Thymus (tissue), 11 donors: ENCODE measurements around the gene THRB. TPM values are rescaled to one million over a fixed set of nuclear protein-coding genes. Genes with fewer than 3 reads are reported as not detected.

Source experiments
- DNase-seq, 9 donors: peaks; one replicate each; pipeline ENCODE4 v3.0.0-alpha.2; 2013; ENCODE audit warnings: low spot score in 9 of 9, low read depth in 6 of 9, missing footprints in 1 of 9
- H3K27ac ChIP-seq, 2 donors: one replicate each; pipeline ENCODE4 v1.5.1; 2013; ENCODE audit warnings: control low read depth in 1 of 2, low read depth in 1 of 2, low read length in 1 of 2, mild to moderate bottlenecking in 1 of 2, moderate library complexity in 1 of 2
- H3K27me3 ChIP-seq, 2 donors: one replicate each; pipeline ENCODE4 v1.5.1; 2013; ENCODE audit warnings: low read length in 1 of 2; ENCODE audit not compliant: control insufficient read depth in 2 of 2, insufficient read depth in 1 of 2
- H3K36me3 ChIP-seq, 2 donors: one replicate each; pipeline ENCODE4 v1.5.1; 2013; ENCODE audit warnings: low read length in 1 of 2, mild to moderate bottlenecking in 1 of 2, moderate library complexity in 1 of 2; ENCODE audit not compliant: control insufficient read depth in 2 of 2, insufficient read depth in 2 of 2
- H3K4me1 ChIP-seq, 2 donors: one replicate each; pipeline ENCODE4 v1.5.1; 2013; ENCODE audit warnings: low read length in 2 of 2; ENCODE audit not compliant: control insufficient read depth in 2 of 2, insufficient read depth in 2 of 2
- H3K4me3 ChIP-seq, 2 donors: one replicate each; pipeline ENCODE4 v1.5.1; 2013; ENCODE audit warnings: low read length in 2 of 2, control low read depth in 1 of 2, mild to moderate bottlenecking in 1 of 2
- H3K9me3 ChIP-seq, 2 donors: one replicate each; pipeline ENCODE4 v1.5.1; 2013; ENCODE audit warnings: low read length in 1 of 2, mild to moderate bottlenecking in 1 of 2; ENCODE audit not compliant: control insufficient read depth in 2 of 2, insufficient read depth in 1 of 2
- WGBS: extraction: QIAGEN DNeasy Blood & Tissue Kit; methylation state at CpG from one replicate; pipeline ENCODE4 v1.1.7; 2013; 5-methylcytosine and 5-hydroxymethylcytosine counted together
- polyA plus RNA-seq: library from polyadenylated mRNA; stranded (reverse); fragments of 200-250 nt; gene quantifications from one replicate; pipeline ENCODE4 v1.2.3, GENCODE V29; 2013
- total RNA-seq: library from RNA; stranded (reverse); fragments of 120-200 nt; gene quantifications from one replicate; pipeline ENCODE4 v1.2.4, GENCODE V29; 2013
- donor health status: healthy.

THRB gene
- total and polyA plus RNA-seq, 2 donors, result 2.2 to 3.5 TPM

GRCh38 chr3:24525557-24525956 is 30.9 kb upstream of the THRB start:
- Histone ChIP-seq H3K27ac (no peak overlapping the region), H3K27me3 (peaks cover 23 to 30% of the 10 kb centered on the region in 2 donors), H3K4me1 (no peaks in the 10 kb centered on the region), H3K9me3 (no peaks in the 10 kb centered on the region), H3K36me3 (no peaks in the 10 kb centered on the region), H3K4me3 (no peak overlapping the region)
- 92% methylated on average over 1 of the region's 1 CpG for WGBS
- DNase-seq, result no peak

- no peaks in the 10 kb centered on the region for H3K36me3 ChIP-seq
- no peak for DNase-seq
- no peaks in the 10 kb centered on the region for H3K9me3 ChIP-seq
- H3K4me3 ChIP-seq, result no peak overlapping the region
- H3K27me3 ChIP-seq, result peaks cover 26 to 35% of the 10 kb centered on the region in 2 donors
- H3K27ac ChIP-seq, result no peak overlapping the region
- 93% methylated on average over 1 of the region's 1 CpG for WGBS
- no peaks in the 10 kb centered on the region for H3K4me1 ChIP-seq
Observed at GRCh38 chr3:24525022-24525421, 30.4 kb upstream of the THRB start.

DNA sequence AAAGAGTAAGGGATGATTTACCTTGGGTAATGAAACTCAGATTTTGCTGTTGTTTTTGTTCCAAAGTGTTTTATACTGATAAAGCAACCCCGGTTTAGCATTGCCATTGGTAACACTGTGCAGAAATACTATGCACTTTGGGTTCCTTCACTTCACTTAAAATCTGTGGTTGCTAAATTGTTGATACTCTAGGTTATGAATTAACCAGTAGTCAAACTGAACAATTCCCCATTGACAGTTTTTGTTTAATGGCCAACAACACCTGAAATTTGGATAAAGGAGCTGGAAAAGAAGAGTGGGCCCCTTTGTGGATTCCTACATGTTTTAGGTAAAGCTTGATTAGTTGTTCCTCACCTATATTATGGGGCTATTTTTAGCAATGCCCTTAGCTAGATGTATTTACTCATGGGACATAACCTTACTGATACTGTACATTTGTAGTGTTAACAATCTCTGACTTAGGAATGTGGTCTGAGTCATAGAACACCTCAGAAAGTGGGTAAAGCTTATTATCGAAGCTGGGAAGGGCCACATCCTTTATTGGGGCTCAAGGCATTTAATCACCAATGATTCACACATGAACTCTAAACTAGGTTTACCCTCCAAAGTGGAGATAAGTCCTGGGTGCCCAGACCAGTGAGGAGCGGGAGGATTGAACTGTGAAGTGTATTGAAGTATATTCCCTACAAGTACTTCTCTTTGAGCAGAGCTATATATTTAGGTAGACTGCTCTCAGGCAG is 29.5 kb upstream of the THRB start:
- 92% methylated on average over 3 of the region's 3 CpGs for WGBS
- Histone ChIP-seq H3K4me3 (no peak overlapping the region), H3K27ac (no peak overlapping the region), H3K4me1 (no peaks in the 10 kb centered on the region), H3K36me3 (no peaks in the 10 kb centered on the region), H3K27me3 (peaks cover 26 to 44% of the 10 kb centered on the region in 2 donors), H3K9me3 (no peaks in the 10 kb centered on the region)
- no peak for DNase-seq

DNA sequence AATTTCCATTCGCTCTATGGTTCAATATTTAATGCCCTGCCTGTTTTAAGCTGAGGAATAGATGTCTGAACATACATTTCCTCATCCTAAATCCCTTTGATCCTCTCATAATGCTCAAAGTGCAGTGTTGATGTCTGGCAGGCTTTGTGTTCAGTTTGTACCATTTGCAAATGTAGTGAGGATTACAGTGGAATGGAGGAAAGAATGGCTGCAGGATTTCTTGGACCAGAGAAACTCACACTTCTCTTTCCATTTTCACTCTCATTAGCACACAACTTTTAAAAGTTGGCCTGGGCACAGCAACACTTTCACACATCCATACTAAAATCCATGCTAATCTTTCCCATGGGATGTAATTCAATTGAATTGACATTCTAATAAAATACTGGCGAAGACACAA is 28.6 kb upstream of the THRB start:
- peaks cover 0 to 2% of the 10 kb centered on the region in 2 donors for H3K4me1 ChIP-seq
- H3K36me3 ChIP-seq, result no peaks in the 10 kb centered on the region
- no peak overlapping the region for H3K27ac ChIP-seq
- H3K9me3 ChIP-seq, result no peaks in the 10 kb centered on the region
- H3K4me3 ChIP-seq, result no peak overlapping the region
- 92% methylated on average over 2 of the region's 2 CpGs for WGBS
- DNase-seq, result no peak
- peaks cover 26 to 50% of the 10 kb centered on the region in 2 donors for H3K27me3 ChIP-seq

DNA sequence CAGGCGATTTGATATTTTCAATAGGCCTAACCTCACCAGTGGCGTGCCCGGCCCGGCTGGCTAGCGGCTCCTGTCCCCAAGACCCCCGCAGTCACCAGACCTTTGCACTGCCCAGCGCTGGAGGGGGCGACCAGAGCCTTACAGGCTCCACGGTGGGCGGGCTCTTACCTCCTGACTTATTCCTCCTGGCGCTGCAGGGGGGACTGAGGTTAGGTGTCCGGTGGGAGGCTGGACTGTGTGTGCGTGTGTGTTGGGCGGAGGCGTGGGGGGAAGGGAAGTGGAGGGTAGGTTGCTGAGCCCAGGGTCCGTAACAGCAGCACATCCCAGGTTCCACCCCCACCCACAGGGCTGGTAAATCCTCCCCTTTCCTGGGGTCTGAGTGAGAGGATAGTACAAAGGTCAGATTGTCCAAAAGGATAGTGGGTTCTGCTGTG is 27.5 kb upstream of the THRB start:
- Histone ChIP-seq H3K27me3 (peaks cover 26 to 50% of the 10 kb centered on the region in 2 donors), H3K27ac (no peak overlapping the region), H3K4me1 (peaks cover 0 to 2% of the 10 kb centered on the region in 2 donors), H3K4me3 (no peak overlapping the region), H3K36me3 (no peaks in the 10 kb centered on the region), H3K9me3 (no peaks in the 10 kb centered on the region)
- no peak for DNase-seq
- WGBS, result 9% methylated on average over 16 of the region's 16 CpGs

DNA sequence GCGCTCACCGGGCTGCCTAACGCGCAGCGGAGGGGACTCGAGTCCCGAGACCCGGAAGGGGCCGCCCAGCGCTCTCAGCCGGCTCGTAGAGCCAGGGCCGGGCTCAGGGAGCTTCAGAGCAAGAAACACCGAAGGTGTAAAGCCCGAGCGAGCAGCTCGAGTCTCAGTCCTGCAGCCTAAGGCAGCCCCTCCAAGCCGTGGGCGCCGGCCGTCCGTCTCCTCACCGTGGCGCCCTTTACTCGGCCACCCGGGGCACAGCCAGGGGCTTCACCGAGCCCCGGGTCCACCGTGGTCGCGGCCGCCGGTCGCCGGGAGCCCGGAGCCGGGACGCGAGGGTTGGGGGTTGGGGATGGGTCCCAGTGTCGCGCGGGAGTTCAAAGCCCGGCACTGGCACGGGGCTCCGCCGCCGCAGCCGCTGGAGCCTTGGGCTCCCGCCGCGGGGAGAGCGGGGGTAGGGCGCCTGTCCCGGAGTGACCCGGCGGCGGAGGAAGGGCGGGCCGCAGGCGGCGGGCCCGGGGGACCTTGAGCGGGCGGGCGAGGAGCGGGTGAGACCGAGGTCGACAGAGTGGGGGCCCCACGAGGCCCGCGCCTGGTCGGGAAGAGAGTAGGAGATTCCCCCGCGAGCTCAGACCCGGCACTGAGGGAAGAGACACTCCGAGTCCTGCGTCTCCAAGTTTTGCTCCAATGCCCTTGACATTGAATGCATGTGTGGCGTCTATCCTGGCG is 26.9 kb upstream of the THRB start:
- under 1% methylated on average over 79 of the region's 79 CpGs for WGBS
- peak in 1 of 9 donors; percentile 32 for DNase-seq
- Histone ChIP-seq H3K27ac (no peak overlapping the region), H3K9me3 (no peaks in the 10 kb centered on the region), H3K4me3 (peak overlapping the region; percentile 29 to 40), H3K4me1 (peaks cover 0 to 2% of the 10 kb centered on the region in 2 donors), H3K36me3 (no peaks in the 10 kb centered on the region), H3K27me3 (peaks cover 26 to 50% of the 10 kb centered on the region in 2 donors)

DNA sequence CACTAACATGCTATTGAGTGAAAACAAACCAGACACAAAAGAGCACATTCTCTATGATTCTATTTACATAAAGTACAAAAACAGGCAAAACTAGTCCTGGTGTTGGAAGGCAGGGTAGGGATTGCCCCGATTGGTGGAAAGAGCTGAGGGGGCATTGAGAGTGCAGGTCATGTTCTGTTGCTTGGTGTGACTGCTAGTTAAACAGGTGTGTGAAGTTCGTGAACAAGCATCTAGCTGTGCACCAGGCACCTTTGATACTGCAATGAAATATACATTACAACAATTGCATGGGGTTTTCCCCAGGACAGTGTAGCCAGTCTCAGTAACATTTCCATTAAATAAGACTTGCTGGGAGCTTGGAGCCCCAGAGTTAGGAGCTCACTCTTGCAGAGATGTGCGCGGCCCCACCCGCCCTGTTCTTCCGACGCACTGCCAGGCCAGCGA is 26.3 kb upstream of the THRB start:
- WGBS, result 9% methylated on average over 8 of the region's 8 CpGs
- no peaks in the 10 kb centered on the region for H3K9me3 ChIP-seq
- H3K27ac ChIP-seq, result no peak overlapping the region
- peaks cover 0 to 2% of the 10 kb centered on the region in 2 donors for H3K4me1 ChIP-seq
- DNase-seq, result no peak
- H3K27me3 ChIP-seq, result peaks cover 26 to 50% of the 10 kb centered on the region in 2 donors
- no peaks in the 10 kb centered on the region for H3K36me3 ChIP-seq
- peak overlapping the region; percentile 29 to 40 for H3K4me3 ChIP-seq

DNA sequence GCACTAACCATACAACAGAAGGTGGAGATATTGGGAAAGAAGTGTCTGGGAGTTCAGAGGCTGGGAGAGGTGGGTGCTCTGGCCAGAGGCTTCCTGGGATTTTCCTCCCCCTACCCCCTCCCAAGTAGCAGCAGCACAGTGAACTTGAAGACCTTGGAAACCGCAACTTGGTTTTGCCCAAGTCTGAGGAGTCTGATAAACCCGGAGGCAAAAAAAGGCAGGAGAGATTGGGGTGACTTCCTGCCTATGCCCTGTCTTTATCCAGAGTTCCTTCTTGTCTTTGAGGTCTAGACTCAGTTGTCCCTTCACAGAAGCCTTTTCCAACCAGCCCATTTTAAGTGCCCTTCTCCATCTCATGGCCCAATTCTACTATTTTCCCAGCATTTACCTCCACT is 25.4 kb upstream of the THRB start:
- WGBS, result 92% methylated on average over 2 of the region's 2 CpGs
- Histone ChIP-seq H3K4me3 (no peak overlapping the region), H3K9me3 (no peaks in the 10 kb centered on the region), H3K27ac (no peak overlapping the region), H3K27me3 (peaks cover 26 to 50% of the 10 kb centered on the region in 2 donors), H3K4me1 (peaks cover 0 to 2% of the 10 kb centered on the region in 2 donors), H3K36me3 (no peaks in the 10 kb centered on the region)
- DNase-seq, result no peak
